Measurements from ENCODE around the gene PTGES3L.
"Not testable (repeated sequence)": the region's sequence is repeated elsewhere in the genome, so short reads cannot be mapped to it uniquely, and the experiment has no call there.

The PTGES3L gene

GRCh38 chr17:42973323-42973722 is 6.6 kb downstream of the PTGES3L start:
- not testable (repeated sequence) for H3K9ac ChIP-seq (ENCODE audit: low read length); H3K27me3 ChIP-seq (ENCODE audit: control insufficient read depth, insufficient read depth, low read length); H3K4me1 ChIP-seq (ENCODE audit: control insufficient read depth, insufficient read depth, low read length); H3K27ac ChIP-seq (ENCODE audit: low read depth, low read length); H3K9me3 ChIP-seq (ENCODE audit: control insufficient read depth, insufficient read depth, low read depth, low read length); H3K36me3 ChIP-seq (ENCODE audit: control insufficient read depth, insufficient read depth, low read length); H3K4me3 ChIP-seq (ENCODE audit: low read depth, low read length)

- Histone ChIP-seq H3K27me3 (ENCODE audit: control insufficient read depth, insufficient read depth, low read length) (no peaks in the 10 kb centered on the region), H3K27ac (ENCODE audit: low read depth, low read length) (no peak overlapping the region), H3K9me3 (ENCODE audit: control insufficient read depth, insufficient read depth, low read depth, low read length) (no peaks in the 10 kb centered on the region), H3K9ac (ENCODE audit: low read length) (no peak overlapping the region), H3K4me1 (ENCODE audit: control insufficient read depth, insufficient read depth, low read length) (no peaks in the 10 kb centered on the region), H3K36me3 (ENCODE audit: control insufficient read depth, insufficient read depth, low read length) (no peaks in the 10 kb centered on the region), H3K4me3 (ENCODE audit: low read depth, low read length) (no peak overlapping the region)
Observed at GRCh38 chr17:42971589-42971988, 8.3 kb downstream of the PTGES3L start.

- Histone ChIP-seq H3K9ac (ENCODE audit: low read length) (no peak overlapping the region), H3K4me1 (ENCODE audit: control insufficient read depth, insufficient read depth, low read length) (no peaks in the 10 kb centered on the region), H3K27me3 (ENCODE audit: control insufficient read depth, insufficient read depth, low read length) (no peaks in the 10 kb centered on the region), H3K4me3 (ENCODE audit: low read depth, low read length) (no peak overlapping the region), H3K36me3 (ENCODE audit: control insufficient read depth, insufficient read depth, low read length) (no peaks in the 10 kb centered on the region), H3K27ac (ENCODE audit: low read depth, low read length) (no peak overlapping the region; the same call in 1 of the 2 replicates), H3K9me3 (ENCODE audit: control insufficient read depth, insufficient read depth, low read depth, low read length) (no peaks in the 10 kb centered on the region)
Observed at GRCh38 chr17:42969001-42969581, 10.8 kb downstream of the PTGES3L start.

GRCh38 chr17:42967925-42968324 is 12.0 kb downstream of the PTGES3L start:
- H3K36me3 ChIP-seq (ENCODE audit: control insufficient read depth, insufficient read depth, low read length) = no peaks in the 10 kb centered on the region
- H3K4me3 ChIP-seq (ENCODE audit: low read depth, low read length) = no peak overlapping the region
- H3K4me1 ChIP-seq (ENCODE audit: control insufficient read depth, insufficient read depth, low read length) = no peaks in the 10 kb centered on the region; the same call in 1 of the 2 replicates
- H3K27ac ChIP-seq (ENCODE audit: low read depth, low read length) = no peak overlapping the region
- no peaks in the 10 kb centered on the region for H3K9me3 ChIP-seq (ENCODE audit: control insufficient read depth, insufficient read depth, low read depth, low read length)
- H3K27me3 ChIP-seq (ENCODE audit: control insufficient read depth, insufficient read depth, low read length) = no peaks in the 10 kb centered on the region
- no peak overlapping the region for H3K9ac ChIP-seq (ENCODE audit: low read length)

- Histone ChIP-seq H3K27me3 (ENCODE audit: control insufficient read depth, insufficient read depth, low read length) (no peaks in the 10 kb centered on the region), H3K36me3 (ENCODE audit: control insufficient read depth, insufficient read depth, low read length) (peaks cover 33% of the 10 kb centered on the region), H3K4me3 (ENCODE audit: low read depth, low read length) (peak within 1 kb of the TSS; percentile 89), H3K27ac (ENCODE audit: low read depth, low read length) (peak within 1 kb of the TSS; percentile 64; the same call in 1 of the 2 replicates), H3K9ac (ENCODE audit: low read length) (peak within 1 kb of the TSS; percentile 86), H3K4me1 (ENCODE audit: control insufficient read depth, insufficient read depth, low read length) (no peaks in the 10 kb centered on the region; the same call in 1 of the 2 replicates), H3K9me3 (ENCODE audit: control insufficient read depth, insufficient read depth, low read depth, low read length) (no peaks in the 10 kb centered on the region)
Observed at GRCh38 chr17:42964161-42964932, 15.5 kb downstream of the PTGES3L start, which contains the start of gene AARSD1. TSS of gene AARSD1 (minus strand) at chr17:42964454. CDS start at chr17:42964440, 14 bp downstream.

GRCh38 chr17:42953669-42954068 is 26.2 kb downstream of the PTGES3L start:
- Histone ChIP-seq H3K27ac (ENCODE audit: low read depth, low read length) (no peak overlapping the region), H3K9me3 (ENCODE audit: control insufficient read depth, insufficient read depth, low read depth, low read length) (no peaks in the 10 kb centered on the region), H3K4me1 (ENCODE audit: control insufficient read depth, insufficient read depth, low read length) (no peaks in the 10 kb centered on the region), H3K9ac (ENCODE audit: low read length) (no peak overlapping the region), H3K4me3 (ENCODE audit: low read depth, low read length) (no peak overlapping the region), H3K27me3 (ENCODE audit: control insufficient read depth, insufficient read depth, low read length) (no peaks in the 10 kb centered on the region), H3K36me3 (ENCODE audit: control insufficient read depth, insufficient read depth, low read length) (peaks cover 83% of the 10 kb centered on the region)

GRCh38 chr17:42950044-42950783 is 29.7 kb downstream of the PTGES3L start:
- Histone ChIP-seq H3K4me3 (ENCODE audit: low read depth, low read length) (no peak overlapping the region), H3K36me3 (ENCODE audit: control insufficient read depth, insufficient read depth, low read length) (peaks cover 57% of the 10 kb centered on the region)

GRCh38 chr17:42946812-42947211 is 33.1 kb downstream of the PTGES3L start:
- Histone ChIP-seq H3K9me3 (ENCODE audit: control insufficient read depth, insufficient read depth, low read depth, low read length) (no peaks in the 10 kb centered on the region), H3K4me1 (ENCODE audit: control insufficient read depth, insufficient read depth, low read length) (no peaks in the 10 kb centered on the region)

More at GRCh38 chr17:42950044-42950783, 29.7 kb downstream of the PTGES3L start:
- H3K27ac ChIP-seq (ENCODE audit: low read depth, low read length) = no peak overlapping the region
- no peaks in the 10 kb centered on the region for H3K27me3 ChIP-seq (ENCODE audit: control insufficient read depth, insufficient read depth, low read length)
- no peaks in the 10 kb centered on the region for H3K4me1 ChIP-seq (ENCODE audit: control insufficient read depth, insufficient read depth, low read length)
- no peaks in the 10 kb centered on the region for H3K9me3 ChIP-seq (ENCODE audit: control insufficient read depth, insufficient read depth, low read depth, low read length)
- no peak overlapping the region for H3K9ac ChIP-seq (ENCODE audit: low read length)

GRCh38 chr17:42944211-42944610 is 35.7 kb downstream of the PTGES3L start:
- Histone ChIP-seq H3K27me3 (ENCODE audit: control insufficient read depth, insufficient read depth, low read length) (no peaks in the 10 kb centered on the region), H3K9me3 (ENCODE audit: control insufficient read depth, insufficient read depth, low read depth, low read length) (no peaks in the 10 kb centered on the region; the same call in 1 of the 2 replicates), H3K36me3 (ENCODE audit: control insufficient read depth, insufficient read depth, low read length) (peaks cover 4% of the 10 kb centered on the region), H3K9ac (ENCODE audit: low read length) (no peak overlapping the region), H3K4me1 (ENCODE audit: control insufficient read depth, insufficient read depth, low read length) (no peaks in the 10 kb centered on the region), H3K4me3 (ENCODE audit: low read depth, low read length) (no peak overlapping the region), H3K27ac (ENCODE audit: low read depth, low read length) (no peak overlapping the region)

More at GRCh38 chr17:42946812-42947211, 33.1 kb downstream of the PTGES3L start:
- Histone ChIP-seq H3K4me3 (ENCODE audit: low read depth, low read length) (no peak overlapping the region), H3K9ac (ENCODE audit: low read length) (no peak overlapping the region), H3K36me3 (ENCODE audit: control insufficient read depth, insufficient read depth, low read length) (peaks cover 28% of the 10 kb centered on the region), H3K27me3 (ENCODE audit: control insufficient read depth, insufficient read depth, low read length) (no peaks in the 10 kb centered on the region), H3K27ac (ENCODE audit: low read depth, low read length) (no peak overlapping the region)

- no peaks in the 10 kb centered on the region for H3K27me3 ChIP-seq (ENCODE audit: control insufficient read depth, insufficient read depth, low read length)
- H3K9me3 ChIP-seq (ENCODE audit: control insufficient read depth, insufficient read depth, low read depth, low read length) = no peaks in the 10 kb centered on the region; the same call in 1 of the 2 replicates
- H3K4me3 ChIP-seq (ENCODE audit: low read depth, low read length) = no peak overlapping the region
- H3K9ac ChIP-seq (ENCODE audit: low read length) = no peak overlapping the region
- no peak overlapping the region for H3K27ac ChIP-seq (ENCODE audit: low read depth, low read length)
- H3K36me3 ChIP-seq (ENCODE audit: control insufficient read depth, insufficient read depth, low read length) = no peaks in the 10 kb centered on the region
- no peaks in the 10 kb centered on the region for H3K4me1 ChIP-seq (ENCODE audit: control insufficient read depth, insufficient read depth, low read length)
Observed at GRCh38 chr17:42937712-42938596, 41.9 kb downstream of the PTGES3L start.
